HepG2 (cell line): ENCODE data around the gene MLLT11. TPM values are rescaled to one million over a fixed set of nuclear protein-coding genes. Genes with fewer than 3 reads are reported as not detected.

ENCODE experiments used
- FOXC1 ChIP-seq: sonication (generic); formaldehyde crosslinking; IDR thresholded peaks from 2 replicates; pipeline ENCODE4 v1.8.0; 2022; ENCODE audit warnings: mild to moderate bottlenecking, missing genetic modification reagents, borderline replicate concordance
- GABPA ChIP-seq, 2 experiments: IDR thresholded peaks; 2 replicates each; pipeline ENCODE4 v1.6.1; 2011 to 2016; ENCODE audit warnings: low read depth in 2 of 2, low read length in 1 of 2, missing biosample characterization in 1 of 2, missing genetic modification characterization in 1 of 2
- GATA4 ChIP-seq: sonication (generic); IDR thresholded peaks from 2 replicates; pipeline ENCODE4 v1.6.1; 2016; ENCODE audit warnings: antibody characterized with exemption, low read depth, borderline replicate concordance
- IRF2 ChIP-seq: IDR thresholded peaks from 2 replicates; pipeline ENCODE4 v1.6.1; 2018; ENCODE audit warnings: missing genetic modification reagents, missing compliant biosample characterization
- JUN ChIP-seq: sonication (generic); formaldehyde crosslinking; IDR thresholded peaks from 2 replicates; pipeline ENCODE4 v1.4.0; 2020; ENCODE audit warnings: mild to moderate bottlenecking, missing genetic modification reagents
- KLF15 ChIP-seq: sonication (generic); formaldehyde crosslinking; IDR thresholded peaks from 2 replicates; pipeline ENCODE4 v1.8.1; 2023; ENCODE audit warnings: borderline replicate concordance, mild to moderate bottlenecking, inconsistent platforms, missing genetic modification reagents, mixed read lengths
- NCOA5 ChIP-seq: sonication (generic); formaldehyde crosslinking; IDR thresholded peaks from 2 replicates; pipeline ENCODE4 v1.4.0; 2020; ENCODE audit warnings: missing genetic modification reagents
- NFE2L2 ChIP-seq: fragments of 150-350 bp; IDR thresholded peaks from 2 replicates; pipeline ENCODE4 v1.6.1; 2014; ENCODE audit warnings: low read length
- PAF1 ChIP-seq: IDR thresholded peaks from 2 replicates; pipeline ENCODE4 v1.6.1; 2016; ENCODE audit warnings: missing genetic modification reagents, missing compliant biosample characterization
- PAX8 ChIP-seq: sonication (generic); formaldehyde crosslinking; IDR thresholded peaks from 2 replicates; pipeline ENCODE4 v1.8.0; 2022; ENCODE audit warnings: mild to moderate bottlenecking, missing genetic modification reagents, borderline replicate concordance
- POGK ChIP-seq: sonication (generic); formaldehyde crosslinking; conservative IDR thresholded peaks from 2 replicates; pipeline ENCODE4 v1.8.0; 2022; ENCODE audit warnings: mild to moderate bottlenecking, moderate library complexity, missing genetic modification reagents
- RBAK ChIP-seq: sonication (generic); formaldehyde crosslinking; IDR thresholded peaks from 2 replicates; pipeline ENCODE4 v1.5.1; 2020; ENCODE audit warnings: mild to moderate bottlenecking, missing genetic modification reagents
- SP140L ChIP-seq: sonication (generic); formaldehyde crosslinking; IDR thresholded peaks from 2 replicates; pipeline ENCODE4 v1.4.0; 2020; ENCODE audit warnings: missing genetic modification reagents, borderline replicate concordance
- SPEN ChIP-seq: sonication (generic); formaldehyde crosslinking; IDR thresholded peaks from 2 replicates; pipeline ENCODE4 v1.5.1; 2020; ENCODE audit warnings: low read depth, mild to moderate bottlenecking, missing genetic modification reagents
- ZBTB37 ChIP-seq: sonication (generic); formaldehyde crosslinking; IDR thresholded peaks from 2 replicates; pipeline ENCODE4 v1.4.0; 2020; ENCODE audit warnings: mild to moderate bottlenecking, missing genetic modification reagents
- ZBTB7B ChIP-seq: sonication (generic); formaldehyde crosslinking; IDR thresholded peaks from 2 replicates; pipeline ENCODE4 v1.4.0; 2020; ENCODE audit warnings: missing genetic modification reagents
- ZMYM3 ChIP-seq: sonication (generic); formaldehyde crosslinking; IDR thresholded peaks from 2 replicates; pipeline ENCODE4 v1.5.1; 2020; ENCODE audit warnings: mild to moderate bottlenecking, missing genetic modification reagents
- ZNF567 ChIP-seq: sonication (generic); formaldehyde crosslinking; IDR thresholded peaks from 2 replicates; pipeline ENCODE4 v1.8.1; 2023; ENCODE audit warnings: mild to moderate bottlenecking, missing genetic modification reagents, borderline replicate concordance
- ZNF713 ChIP-seq: sonication (generic); formaldehyde crosslinking; IDR thresholded peaks from 2 replicates; pipeline ENCODE4 v1.4.0; 2020; ENCODE audit warnings: mild to moderate bottlenecking, missing genetic modification reagents
- ZNF83 ChIP-seq: sonication (generic); formaldehyde crosslinking; IDR thresholded peaks from 2 replicates; pipeline ENCODE4 v1.4.0; 2020; ENCODE audit warnings: missing genetic modification reagents, mild to moderate bottlenecking, borderline replicate concordance
- ZNF841 ChIP-seq: sonication (generic); formaldehyde crosslinking; IDR thresholded peaks from 2 replicates; pipeline ENCODE4 v1.8.1; 2023; ENCODE audit warnings: missing genetic modification reagents, borderline replicate concordance
- ZSCAN29 ChIP-seq: sonication (generic); formaldehyde crosslinking; conservative IDR thresholded peaks from 2 replicates; pipeline ENCODE4 v1.4.0; 2020; ENCODE audit warnings: mild to moderate bottlenecking, missing genetic modification reagents
- polyA plus RNA-seq, 8 experiments: library from polyadenylated mRNA; depleted of rRNA in 3 of 8; stranded (reverse) in 7 of 8; unstranded in 1 of 8; fragments of >200 nt; fragmentation: Illumina TruSeq in 4 of 8; extraction: Trizol in 4 of 8; gene quantifications; 2 replicates each; pipeline versions ENCODE4 v1.2.1 to v1.2.3, GENCODE V29; 2011 to 2016; ENCODE audit warnings: low read depth in 4 of 8, missing spikeins in 1 of 8, mixed read lengths in 1 of 8; ENCODE audit not compliant: insufficient read depth in 1 of 8
- total RNA-seq, 5 experiments: library from RNA; depleted of rRNA; stranded (reverse); fragments of >200 nt; fragmentation: Illumina TruSeq; extraction: Trizol; gene quantifications; 2 replicates each; pipeline ENCODE4 v1.2.3, GENCODE V29; 2016; ENCODE audit warnings: low read depth in 1 of 5
- TF ChIP-seq, protein P1 (sequence below): sonication (generic); formaldehyde crosslinking; conservative IDR thresholded peaks from 2 replicates; pipeline ENCODE4 v1.4.0; 2020; ENCODE audit warnings: missing genetic modification reagents
- TF ChIP-seq, protein P2 (sequence below): sonication (generic); formaldehyde crosslinking; IDR thresholded peaks from 2 replicates; pipeline ENCODE4 v1.5.1; 2020; ENCODE audit warnings: missing genetic modification reagents, mild to moderate bottlenecking, borderline replicate concordance

Gene MLLT11
- total and polyA plus RNA-seq, 2 of the 13 experiments (the other 11 are each of a cell fraction or from before 2014, with no cell fraction given), result 0.21 to 0.22 TPM

DNA sequence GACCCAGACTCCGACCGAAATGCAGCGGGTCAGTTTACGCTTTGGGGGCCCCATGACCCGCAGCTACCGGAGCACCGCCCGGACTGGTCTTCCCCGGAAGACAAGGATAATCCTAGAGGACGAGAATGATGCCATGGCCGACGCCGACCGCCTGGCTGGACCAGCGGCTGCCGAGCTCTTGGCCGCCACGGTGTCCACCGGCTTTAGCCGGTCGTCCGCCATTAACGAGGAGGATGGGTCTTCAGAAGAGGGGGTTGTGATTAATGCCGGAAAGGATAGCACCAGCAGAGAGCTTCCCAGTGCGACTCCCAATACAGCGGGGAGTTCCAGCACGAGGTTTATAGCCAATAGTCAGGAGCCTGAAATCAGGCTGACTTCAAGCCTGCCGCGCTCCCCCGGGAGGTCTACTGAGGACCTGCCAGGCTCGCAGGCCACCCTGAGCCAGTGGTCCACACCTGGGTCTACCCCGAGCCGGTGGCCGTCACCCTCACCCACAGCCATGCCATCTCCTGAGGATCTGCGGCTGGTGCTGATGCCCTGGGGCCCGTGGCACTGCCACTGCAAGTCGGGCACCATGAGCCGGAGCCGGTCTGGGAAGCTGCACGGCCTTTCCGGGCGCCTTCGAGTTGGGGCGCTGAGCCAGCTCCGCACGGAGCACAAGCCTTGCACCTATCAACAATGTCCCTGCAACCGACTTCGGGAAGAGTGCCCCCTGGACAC lies 12.1 kb upstream of the MLLT11 start (continued):
- TF ChIP-seq, protein P1, sequence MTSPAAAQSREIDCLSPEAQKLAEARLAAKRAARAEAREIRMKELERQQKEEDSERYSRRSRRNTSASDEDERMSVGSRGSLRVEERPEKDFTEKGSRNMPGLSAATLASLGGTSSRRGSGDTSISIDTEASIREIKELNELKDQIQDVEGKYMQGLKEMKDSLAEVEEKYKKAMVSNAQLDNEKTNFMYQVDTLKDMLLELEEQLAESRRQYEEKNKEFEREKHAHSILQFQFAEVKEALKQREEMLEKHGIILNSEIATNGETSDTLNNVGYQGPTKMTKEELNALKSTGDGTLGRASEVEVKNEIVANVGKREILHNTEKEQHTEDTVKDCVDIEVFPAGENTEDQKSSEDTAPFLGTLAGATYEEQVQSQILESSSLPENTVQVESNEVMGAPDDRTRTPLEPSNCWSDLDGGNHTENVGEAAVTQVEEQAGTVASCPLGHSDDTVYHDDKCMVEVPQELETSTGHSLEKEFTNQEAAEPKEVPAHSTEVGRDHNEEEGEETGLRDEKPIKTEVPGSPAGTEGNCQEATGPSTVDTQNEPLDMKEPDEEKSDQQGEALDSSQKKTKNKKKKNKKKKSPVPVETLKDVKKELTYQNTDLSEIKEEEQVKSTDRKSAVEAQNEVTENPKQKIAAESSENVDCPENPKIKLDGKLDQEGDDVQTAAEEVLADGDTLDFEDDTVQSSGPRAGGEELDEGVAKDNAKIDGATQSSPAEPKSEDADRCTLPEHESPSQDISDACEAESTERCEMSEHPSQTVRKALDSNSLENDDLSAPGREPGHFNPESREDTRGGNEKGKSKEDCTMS, result no peak
- TF ChIP-seq ZNF841 (CRISPR knock-in tag) (no peak), POGK (CRISPR knock-in tag) (peak; percentile 19; the same call in 1 of the 2 replicates), JUN (CRISPR knock-in tag) (no peak), ZSCAN29 (CRISPR knock-in tag) (peak; percentile 66; the same call in 1 of the 2 replicates), SP140L (CRISPR knock-in tag) (no peak), GABPA (IDR thresholded peaks at IDR 0.05; ENCODE audit: low read depth, low read length) (no peak), GABPA (CRISPR knock-in tag; IDR thresholded peaks at IDR 0.05; ENCODE audit: low read depth) (no peak), RBAK (CRISPR knock-in tag) (0 out of 2 replicates have a peak, but pooled peaks have one; percentile 8), ZNF83 (no peak), ZNF567 (CRISPR knock-in tag) (no peak), ZBTB37 (0 out of 2 replicates have a peak, but pooled peaks have one; percentile 18), ZNF713 (CRISPR knock-in tag) (no peak), NCOA5 (CRISPR knock-in tag) (no peak), ZMYM3 (CRISPR knock-in tag) (no peak), PAX8 (peak; percentile 70; the same call in 1 of the 2 replicates), GATA4 (no peak), PAF1 (no peak), KLF15 (CRISPR knock-in tag) (0 out of 2 replicates have a peak, but pooled peaks have one; percentile 70), ZBTB7B (CRISPR knock-in tag) (no peak; the same call in 1 of the 2 replicates), NFE2L2 (no peak), IRF2 (no peak; the same call in none of the 2 replicates), SPEN (no peak), FOXC1 (CRISPR knock-in tag) (peak; percentile 29; the same call in 1 of the 2 replicates)
- TF ChIP-seq, protein P2, sequence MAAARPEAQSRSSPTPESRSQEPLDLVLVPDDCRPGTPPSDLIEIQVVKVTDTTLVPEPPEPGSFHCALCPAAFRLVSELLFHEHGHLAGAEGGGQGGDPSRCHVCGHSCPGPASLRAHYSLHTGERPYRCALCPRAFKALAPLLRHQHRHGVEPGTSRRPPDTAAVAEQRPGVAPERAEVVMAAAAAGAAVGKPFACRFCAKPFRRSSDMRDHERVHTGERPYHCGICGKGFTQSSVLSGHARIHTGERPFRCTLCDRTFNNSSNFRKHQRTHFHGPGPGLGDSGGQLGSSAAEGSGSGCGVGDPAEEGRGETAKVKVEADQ (CRISPR knock-in tag), result peak; percentile 64; the same call in 1 of the 2 replicates
